Measurements from ENCODE around the gene FHDC1.

DNA sequence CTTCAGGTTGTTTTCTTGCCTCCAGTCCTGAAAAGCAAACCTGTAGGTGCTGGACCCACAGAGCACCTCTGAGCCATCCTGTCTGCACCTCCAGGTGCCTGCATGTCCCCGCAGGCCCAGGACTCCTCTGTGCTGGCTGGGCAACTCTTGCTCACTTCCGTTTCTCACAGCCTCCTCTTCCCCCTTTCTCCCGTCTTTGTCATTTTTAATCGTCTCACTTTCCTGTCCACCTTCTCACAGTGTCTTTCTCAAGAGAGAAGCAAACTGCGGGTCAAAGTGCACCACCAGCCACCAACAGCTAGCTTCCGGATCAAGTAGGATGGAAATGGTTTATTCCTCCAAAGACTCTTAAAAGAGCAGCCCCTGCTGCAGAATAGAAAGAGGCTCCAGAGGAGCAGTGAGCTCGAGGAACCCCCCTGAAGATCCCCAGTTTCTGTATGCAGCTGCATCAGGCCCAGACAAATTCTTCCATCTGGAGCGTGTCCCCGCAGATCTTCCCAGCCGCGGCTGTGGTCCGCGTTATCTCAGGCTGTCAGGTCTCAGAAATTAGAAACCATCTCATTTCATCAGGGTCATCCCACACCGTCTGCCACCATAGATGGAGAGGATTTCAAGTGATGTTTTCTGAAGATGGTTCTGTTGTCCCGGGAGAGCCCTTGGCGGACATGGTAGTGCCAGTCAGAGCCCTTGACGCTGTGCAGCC is 87.7 kb downstream of the FHDC1 start:
- TF ChIP-seq POLR2A (IDR thresholded peaks at IDR 0.05), result no peak
- TF ChIP-seq CTCF (IDR thresholded peaks at IDR 0.05 in 4 of 5, conservative IDR thresholded peaks at IDR 0.05 in 1 of 5), result no peak

Measured in gastrocnemius medialis (tissue), 4 donors.